C4-2B (cell line): ENCODE measurements around the gene GPR26.

Experiments used
- H3K27ac ChIP-seq: fragments of 450-650 bp; 2 replicates; pipeline ENCODE4 v1.5.1; 2017
- ZFX ChIP-seq: fragments of 450-650 bp; IDR thresholded peaks from 2 replicates; pipeline ENCODE4 v1.6.1; 2017
- TF ChIP-seq, protein P1 (sequence below): fragments of 450-650 bp; conservative IDR thresholded peaks from 2 replicates; pipeline ENCODE4 v1.5.1; 2017; ENCODE audit warnings: mild to moderate bottlenecking

The GPR26 gene

DNA sequence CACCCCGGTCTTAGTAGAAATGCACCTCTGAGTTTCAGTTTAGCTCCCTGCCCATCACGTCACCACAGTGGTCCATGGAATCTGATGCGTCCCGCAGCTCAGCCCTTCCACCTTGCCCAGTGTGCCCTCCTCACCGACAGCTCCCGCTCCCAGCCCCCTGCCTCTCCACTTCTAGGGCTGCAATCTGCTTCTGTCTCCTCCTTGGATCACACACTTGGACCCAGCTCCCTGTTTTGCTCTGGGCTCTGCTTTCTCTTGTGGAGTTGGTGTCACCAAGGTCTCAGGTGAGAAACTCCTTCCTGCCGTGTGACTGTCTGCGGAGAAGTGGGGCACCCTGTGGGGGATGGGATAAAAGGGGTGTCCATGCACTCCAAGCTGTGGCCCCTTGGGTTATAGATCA lies 37.9 kb downstream of the GPR26 start:
- H3K27ac ChIP-seq = no peak overlapping the region
- TF ChIP-seq, protein P1, sequence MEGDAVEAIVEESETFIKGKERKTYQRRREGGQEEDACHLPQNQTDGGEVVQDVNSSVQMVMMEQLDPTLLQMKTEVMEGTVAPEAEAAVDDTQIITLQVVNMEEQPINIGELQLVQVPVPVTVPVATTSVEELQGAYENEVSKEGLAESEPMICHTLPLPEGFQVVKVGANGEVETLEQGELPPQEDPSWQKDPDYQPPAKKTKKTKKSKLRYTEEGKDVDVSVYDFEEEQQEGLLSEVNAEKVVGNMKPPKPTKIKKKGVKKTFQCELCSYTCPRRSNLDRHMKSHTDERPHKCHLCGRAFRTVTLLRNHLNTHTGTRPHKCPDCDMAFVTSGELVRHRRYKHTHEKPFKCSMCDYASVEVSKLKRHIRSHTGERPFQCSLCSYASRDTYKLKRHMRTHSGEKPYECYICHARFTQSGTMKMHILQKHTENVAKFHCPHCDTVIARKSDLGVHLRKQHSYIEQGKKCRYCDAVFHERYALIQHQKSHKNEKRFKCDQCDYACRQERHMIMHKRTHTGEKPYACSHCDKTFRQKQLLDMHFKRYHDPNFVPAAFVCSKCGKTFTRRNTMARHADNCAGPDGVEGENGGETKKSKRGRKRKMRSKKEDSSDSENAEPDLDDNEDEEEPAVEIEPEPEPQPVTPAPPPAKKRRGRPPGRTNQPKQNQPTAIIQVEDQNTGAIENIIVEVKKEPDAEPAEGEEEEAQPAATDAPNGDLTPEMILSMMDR = no peak
- TF ChIP-seq ZFX = no peak

DNA sequence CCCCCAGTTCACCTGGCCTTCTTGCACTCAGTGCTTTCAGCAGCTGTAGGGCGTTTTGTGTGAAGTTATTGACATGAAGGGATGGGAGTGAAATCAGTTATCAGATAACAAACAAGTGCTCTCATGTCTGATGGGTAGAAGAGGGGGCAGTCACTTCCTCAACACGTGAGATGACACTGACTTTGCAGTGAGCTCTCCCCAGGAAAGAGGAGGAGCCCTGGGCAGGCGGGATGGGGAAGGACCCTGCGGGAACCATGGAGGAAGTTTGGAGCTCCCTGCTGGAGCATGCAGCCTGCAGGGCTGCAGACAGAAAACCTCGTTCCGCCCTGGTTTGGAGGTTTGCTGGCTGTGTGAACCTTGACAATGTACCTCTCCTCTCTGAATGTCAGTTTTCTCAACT lies 38.7 kb downstream of the GPR26 start:
- H3K27ac ChIP-seq = no peak overlapping the region
- TF ChIP-seq, protein P1 = no peak
- no peak for TF ChIP-seq ZFX

DNA sequence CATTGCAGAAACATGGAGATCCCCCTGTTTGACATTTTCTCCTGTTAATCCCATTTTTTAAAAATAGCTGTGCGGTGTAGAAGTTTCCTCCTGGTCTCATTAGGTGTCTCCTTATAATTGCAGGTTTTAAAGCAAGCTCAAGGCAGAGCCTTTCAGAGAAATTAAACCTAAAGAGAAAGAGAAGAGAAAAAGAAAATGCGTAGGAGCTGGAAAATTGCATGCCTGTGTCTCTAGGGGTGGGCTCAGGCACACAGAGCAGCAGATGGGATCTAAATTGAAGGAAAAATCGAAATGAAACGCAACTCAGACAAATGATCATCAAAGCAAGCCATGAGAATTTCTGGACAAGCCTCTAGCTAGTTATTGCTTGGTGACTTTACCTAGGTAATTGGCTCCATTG lies 40.1 kb downstream of the GPR26 start:
- TF ChIP-seq, protein P1 = no peak
- no peak for TF ChIP-seq ZFX
- no peak overlapping the region for H3K27ac ChIP-seq

DNA sequence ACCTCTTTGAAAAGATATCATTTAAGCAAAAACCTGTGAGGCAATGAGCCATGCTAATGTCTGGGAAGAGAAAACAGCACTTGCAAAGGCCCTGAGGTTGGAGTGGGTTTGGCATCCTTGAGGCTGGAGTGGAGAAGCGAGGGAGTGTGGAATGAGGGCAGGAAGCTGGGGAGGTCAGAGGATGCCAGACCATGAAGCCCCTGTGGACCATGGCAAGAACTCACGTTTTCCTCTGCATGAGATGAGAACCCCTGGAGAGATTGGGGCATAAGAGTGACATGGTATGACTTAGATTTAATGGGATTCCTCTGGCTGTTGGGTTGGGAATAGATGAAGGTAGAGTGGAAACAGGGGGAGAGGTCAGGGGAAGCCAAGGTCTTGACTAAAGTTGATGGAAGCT lies 49.4 kb downstream of the GPR26 start:
- TF ChIP-seq, protein P1 = no peak
- TF ChIP-seq ZFX = no peak
- H3K27ac ChIP-seq = no peak overlapping the region

DNA sequence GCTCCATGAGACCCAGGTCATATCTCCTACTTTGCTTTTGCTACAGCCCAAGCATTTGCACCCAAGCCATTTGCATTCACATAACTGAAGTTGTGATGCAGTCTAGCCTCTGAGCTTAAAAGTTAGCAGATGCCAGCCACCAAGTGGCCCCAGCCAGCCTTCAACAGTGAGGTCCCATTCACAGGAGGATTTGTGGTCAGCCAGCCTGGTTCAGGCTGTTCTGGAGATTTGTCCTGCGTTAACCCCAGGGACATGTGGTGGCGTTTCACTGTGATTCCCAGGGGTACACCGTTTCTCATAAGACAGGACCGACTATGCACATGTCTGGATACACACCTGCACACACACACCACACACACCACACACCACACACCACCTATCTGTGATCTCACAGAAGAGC lies 51.2 kb downstream of the GPR26 start:
- TF ChIP-seq, protein P1 = no peak
- TF ChIP-seq ZFX = no peak
- H3K27ac ChIP-seq = no peak overlapping the region

DNA sequence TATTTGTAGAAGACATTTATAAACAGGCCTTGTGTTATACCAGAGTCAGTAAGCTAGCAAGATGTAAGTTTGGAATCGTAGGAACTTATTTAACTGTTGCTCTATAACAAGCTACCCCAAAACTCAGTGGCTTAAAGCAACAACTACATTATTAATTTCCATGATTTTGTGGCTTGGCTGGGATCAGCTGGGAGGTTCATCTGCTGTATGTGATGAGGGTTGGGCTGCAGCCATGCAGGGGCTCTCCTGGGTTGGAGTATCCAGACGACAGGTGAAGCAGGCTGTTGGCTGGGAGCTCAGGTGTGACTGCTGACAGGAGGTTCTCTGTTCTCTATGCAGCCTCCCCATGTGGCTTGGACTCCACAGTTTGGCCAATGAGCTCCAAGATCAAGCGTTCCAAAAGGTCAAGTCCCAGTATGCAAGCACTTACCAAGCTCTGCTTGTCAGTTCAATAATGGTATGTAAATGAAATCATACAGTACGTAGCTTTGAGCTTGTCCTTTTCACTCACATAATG lies 52.4 kb downstream of the GPR26 start:
- H3K27ac ChIP-seq = no peak overlapping the region
- no peak for TF ChIP-seq ZFX
- TF ChIP-seq, protein P1 = no peak

DNA sequence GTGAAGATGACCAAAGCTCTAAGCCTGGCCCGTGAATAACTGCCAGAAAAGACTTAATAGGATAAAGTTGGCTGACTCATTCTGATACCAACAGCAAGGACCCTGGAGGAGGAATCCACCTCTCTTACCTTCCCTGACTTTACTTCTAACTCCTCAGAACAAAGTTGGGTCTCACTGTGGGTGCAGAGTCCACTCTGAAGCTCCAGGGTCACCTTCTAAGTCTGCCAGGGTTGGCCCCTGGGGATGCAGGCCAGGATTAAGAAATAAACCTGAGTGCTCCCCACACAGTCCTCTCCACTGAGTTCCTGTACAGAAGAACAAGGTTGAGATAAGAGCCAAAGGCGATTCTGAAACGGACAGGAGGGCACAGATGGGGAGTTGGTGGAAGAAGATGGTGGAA lies 54.4 kb downstream of the GPR26 start:
- H3K27ac ChIP-seq = no peak overlapping the region
- TF ChIP-seq, protein P1 = no peak
- no peak for TF ChIP-seq ZFX
